Measurements from ENCODE around the gene TMEM163.
"Not testable (repeated sequence)": the region's sequence is repeated elsewhere in the genome, so short reads cannot be mapped to it uniquely, and the experiment has no call there.

TMEM163 gene

DNA sequence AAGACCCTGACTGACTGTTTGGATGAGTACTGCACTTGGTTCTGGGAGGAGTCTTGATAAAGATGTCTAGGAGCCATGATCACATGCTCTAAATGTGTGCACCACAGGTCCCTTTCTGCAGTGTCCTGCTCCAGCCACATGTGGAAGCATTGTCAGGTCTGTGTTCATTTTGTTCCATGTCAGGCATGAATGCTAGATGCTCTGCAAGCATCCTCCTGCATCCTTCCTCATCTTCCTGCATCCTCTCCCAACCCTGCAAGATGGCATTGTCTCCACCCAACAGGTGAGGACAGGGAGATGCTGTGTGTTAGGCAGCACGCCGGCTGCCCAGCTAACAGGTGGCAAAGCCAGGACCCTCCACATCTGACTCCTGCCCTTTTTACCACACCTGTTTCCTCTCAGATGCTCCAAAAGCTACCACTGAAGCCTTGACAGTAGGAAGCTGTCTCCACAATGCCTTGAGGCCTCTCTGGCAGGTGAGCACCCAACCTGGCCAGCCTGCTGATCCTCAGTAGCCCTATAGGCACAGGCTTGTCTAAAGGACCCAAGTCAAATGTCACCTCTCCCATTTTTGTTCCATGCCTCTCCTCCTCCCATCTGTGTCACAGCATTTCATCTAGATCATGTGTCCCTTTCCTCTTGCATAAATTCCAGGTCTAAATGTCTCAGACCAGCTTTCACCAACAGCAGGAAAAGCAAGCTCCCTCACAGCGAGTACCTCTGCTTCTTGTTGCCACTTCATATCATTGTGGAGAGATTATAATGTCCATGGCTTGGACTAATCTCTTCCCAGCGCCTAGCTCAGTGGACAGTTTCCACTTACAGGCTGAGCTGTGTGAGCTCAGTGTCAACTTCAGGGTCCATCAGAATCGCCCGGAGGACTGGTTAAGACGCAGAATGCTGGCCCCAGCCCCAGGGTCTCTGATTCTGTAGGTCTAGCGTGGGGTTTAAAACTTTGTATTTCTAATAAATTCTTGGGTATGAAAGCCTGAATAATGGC lies 55.0 kb downstream of the TMEM163 start:
- no peak for DNase-seq (ENCODE audit: low read depth)

DNA sequence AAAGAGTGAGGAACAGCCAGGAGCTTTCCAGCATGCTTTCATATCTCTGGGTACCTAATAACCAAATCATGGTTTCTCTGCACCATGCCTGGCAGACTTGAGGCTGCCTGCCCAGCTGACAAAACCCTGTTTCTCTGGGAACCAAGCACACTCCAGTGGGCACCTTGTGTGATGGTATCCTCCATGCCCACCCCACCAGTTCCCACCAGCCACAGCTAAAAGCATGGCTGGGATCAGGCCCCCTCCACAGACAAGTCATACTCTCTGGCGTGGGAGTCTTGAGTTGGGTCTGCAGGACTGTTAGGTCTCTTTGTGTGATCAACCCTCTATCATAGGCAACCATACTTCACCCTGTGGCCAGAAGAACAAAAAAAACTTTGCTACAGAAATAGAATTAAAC lies 56.0 kb downstream of the TMEM163 start:
- no peak for DNase-seq (ENCODE audit: low read depth)

DNA sequence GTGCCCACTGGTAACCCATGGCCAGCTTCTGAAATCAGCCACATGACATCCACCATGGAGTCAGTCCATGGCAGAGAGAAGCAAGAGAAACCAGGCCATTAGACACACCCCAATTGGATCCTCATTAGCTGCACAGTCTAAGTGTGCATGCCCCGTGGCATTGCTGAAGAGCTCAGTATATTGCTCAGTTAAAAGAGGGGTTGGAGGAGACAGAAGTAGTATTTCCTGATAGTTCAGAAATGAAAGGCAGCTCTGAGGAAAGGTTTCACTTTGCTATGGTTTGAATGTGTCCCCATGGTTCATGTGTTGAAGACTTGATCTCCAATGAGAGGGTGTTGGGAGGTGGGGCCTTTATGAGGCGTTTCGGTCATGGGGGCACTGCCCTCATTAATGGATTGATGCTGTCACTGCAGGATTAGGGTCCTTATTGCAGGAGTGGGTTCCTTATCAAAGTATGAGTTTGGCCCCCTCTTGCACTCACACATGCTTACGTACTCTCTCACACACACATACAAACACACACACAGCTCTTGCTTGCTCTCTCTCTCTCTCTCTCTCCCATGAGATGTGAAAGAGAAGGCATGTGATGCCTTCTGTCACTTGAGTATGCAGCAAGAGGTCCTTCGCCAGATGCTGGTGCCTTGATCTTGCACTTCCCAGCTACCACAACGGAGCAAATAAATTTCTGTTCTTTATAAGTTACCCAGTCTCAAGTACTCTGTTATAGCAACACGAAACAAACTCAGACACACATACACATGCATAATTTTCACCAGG lies 58.0 kb downstream of the TMEM163 start:
- DNase-seq (ENCODE audit: low read depth): no peak

DNA sequence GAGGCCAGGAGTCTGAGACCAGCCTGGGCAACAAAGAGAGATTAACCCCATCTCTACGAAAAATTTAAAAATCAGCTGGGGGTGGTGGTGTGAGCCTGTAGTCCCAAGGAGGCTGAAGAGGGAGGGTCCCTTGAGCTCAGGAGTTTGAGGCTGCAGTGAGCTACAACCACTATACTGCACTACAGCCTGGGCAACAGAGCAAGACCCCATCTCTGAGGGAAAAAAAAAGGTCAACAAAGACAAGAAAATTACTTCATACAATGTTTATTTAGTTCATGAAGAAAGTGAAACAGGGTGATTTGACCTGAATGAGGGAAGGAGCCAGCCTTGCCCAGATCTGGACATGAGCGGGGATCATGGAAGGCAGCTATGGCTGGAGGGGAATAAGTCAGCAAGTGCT lies 59.1 kb downstream of the TMEM163 start:
- DNase-seq (ENCODE audit: low read depth): no peak

DNA sequence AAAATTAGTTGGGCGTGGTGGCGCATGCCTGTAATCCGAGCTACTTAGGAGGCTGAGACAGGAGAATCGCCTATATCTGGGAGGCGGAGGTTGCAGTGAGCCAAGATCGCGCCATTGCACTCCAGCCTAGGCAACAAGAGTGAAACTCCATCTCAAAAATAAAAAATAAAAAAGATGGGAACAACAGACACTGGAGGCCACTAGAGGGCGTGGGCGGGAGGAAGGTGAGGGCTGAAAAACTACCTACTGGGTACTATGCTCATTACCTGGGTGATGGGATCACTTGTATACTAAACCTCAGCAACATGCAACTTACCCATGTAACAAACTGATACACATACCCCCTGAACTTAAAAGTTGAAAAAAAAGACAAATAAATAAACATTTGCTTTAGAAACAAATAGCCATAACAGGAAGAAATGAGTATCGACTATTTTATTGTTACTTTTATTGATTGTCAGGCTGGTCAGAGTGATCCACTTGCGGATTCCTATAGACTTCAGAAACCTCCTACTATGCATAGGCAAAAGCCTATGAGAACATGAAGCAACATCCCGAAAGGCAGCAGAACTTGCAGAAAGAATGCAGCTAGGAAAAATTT lies 61.0 kb downstream of the TMEM163 start:
- no peak for DNase-seq (ENCODE audit: low read depth)

DNA sequence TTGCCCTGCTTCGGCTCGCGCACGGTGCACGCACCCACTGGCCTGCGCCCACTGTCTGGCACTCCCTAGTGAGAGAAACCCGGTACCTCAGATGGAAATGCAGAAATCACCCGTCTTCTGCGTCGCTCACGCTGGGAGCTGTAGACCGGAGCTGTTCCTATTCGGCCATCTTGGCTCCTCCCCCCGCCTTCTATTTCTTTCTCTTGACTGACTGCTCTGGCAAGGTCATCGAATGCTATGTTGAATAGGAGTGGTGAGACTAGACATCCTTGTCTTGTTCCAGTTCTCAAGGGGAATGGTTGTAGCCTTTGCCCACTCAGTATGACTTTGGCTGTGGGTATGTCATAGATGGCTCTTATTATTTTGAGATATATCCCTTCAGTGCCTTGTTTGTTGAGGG lies 62.4 kb downstream of the TMEM163 start:
- not testable (repeated sequence) for DNase-seq (ENCODE audit: low read depth)

DNA sequence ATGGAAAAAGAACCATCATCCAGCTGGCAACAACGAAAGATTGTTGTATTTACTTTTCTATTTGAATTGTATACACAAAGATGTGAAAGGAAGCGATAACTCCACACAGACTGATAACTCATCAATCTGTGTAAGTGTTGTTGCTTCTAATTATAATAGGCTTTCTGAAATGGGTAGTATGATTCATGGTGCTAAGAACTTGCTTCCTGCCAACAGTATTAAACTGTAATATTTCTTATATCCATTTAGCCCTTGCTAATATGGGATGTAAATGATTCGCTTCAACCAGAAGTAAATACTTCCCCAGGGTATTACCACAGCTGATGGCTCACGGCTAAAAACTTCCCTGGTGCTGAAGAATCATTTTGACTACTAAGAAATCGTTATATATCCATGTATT lies 70.2 kb downstream of the TMEM163 start:
- no peak for DNase-seq (ENCODE audit: low read depth)

DNA sequence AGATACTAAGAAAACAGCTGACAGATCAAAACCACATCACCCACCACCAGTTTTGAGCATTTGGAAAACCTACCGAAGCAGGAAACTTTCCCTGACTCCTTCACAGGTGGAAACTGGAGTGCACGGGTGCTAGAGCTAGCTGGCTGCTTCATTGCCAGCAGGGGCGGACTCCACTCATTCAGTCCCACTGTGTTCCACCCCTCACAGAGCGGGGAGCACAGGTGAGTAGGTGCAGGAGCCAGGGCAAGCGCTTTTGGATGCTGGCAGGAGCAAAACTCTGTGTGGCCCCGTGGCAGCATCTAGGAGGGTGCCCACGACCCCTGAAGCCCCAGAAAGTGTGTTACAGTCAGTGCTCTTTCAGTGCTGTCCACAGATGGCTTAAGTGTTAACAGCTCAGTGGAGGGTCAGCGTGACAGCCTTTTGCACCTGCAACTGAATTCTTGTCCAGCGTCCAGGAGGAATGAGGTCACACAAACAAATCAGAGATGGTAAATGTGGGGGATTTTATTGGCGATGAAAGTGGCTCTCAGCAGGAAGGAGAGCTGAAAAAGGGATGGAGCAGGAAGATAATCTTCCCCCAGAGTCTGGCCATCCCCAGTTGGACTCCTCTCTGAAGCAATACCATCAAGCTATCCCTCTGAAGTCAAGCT lies 71.1 kb downstream of the TMEM163 start:
- no peak for DNase-seq (ENCODE audit: low read depth)

DNA sequence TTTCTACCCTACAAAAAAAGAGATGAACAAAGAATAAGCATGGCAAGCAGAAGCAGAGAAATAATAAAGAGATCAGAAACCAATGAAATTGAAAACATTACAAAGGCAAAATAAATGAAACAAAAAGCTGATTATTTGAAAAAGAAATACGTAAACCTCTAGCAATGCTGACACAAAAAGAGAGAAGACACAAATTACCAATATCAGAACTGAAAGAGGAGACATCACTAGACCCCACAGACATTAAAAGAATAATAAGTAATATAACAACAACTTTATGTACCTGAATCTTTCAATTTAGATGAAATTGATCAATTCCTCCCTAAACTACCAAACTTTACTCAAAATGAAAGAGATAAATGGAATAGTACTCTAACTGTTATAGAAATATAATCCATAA lies 75.9 kb downstream of the TMEM163 start:
- DNase-seq (ENCODE audit: low read depth): no peak

DNA sequence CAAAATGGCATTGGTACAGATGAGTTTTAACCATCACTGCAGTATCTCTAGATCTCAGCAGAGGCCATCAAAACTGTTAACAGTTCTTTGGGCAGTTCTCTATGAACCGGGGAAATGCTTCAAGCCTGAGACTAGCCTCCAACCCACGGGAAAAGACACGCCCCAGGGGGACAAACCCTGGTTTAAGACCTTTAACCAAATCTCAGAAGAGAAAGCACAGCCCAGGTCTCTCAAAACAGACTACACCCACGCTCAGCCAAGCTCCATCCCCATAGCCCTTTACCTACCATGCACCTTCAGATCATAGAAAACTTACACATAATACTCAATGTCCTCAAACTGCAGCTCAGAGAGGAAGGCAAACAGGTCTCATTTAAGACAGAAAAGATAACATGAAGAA lies 78.3 kb downstream of the TMEM163 start:
- no peak for DNase-seq (ENCODE audit: low read depth)

DNA sequence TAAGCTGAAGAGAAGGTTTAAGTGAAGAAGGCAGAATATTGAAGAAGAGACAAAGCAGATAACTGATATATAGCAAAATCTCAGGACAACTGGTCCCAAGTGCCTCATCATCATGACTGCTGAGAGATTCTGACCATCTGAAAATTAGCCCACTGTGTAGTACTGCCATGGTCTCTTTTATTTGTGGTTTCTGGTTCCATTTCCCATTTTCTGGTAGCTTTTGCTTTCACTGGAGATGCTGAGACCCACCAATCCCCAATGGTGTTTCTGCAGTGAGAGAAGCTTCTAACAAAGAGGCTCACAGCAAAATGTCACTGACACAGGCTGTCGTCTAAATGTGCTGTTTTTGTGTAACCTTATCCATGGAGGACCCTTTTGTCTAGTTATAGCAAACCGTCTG lies 79.5 kb downstream of the TMEM163 start:
- DNase-seq (ENCODE audit: low read depth): no peak

DNA sequence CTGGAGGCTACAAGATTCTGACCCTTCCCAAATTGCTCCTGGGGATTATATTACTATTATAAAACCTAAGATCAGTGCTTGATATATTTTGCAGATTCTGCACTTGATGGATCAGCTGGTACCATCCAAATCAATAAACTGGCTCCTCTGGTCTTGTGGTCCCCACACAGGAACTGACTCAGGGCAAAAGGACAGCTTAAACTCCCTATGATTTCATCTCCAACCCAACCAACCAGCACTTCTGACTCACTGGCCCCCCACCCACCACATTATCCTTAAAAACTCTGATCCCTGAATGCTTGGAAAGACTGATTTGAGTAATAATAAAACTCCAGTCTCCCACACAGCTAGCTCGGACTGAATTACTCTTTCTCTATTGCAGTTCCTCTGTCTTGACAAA lies 82.1 kb downstream of the TMEM163 start:
- DNase-seq (ENCODE audit: low read depth): no peak

DNA sequence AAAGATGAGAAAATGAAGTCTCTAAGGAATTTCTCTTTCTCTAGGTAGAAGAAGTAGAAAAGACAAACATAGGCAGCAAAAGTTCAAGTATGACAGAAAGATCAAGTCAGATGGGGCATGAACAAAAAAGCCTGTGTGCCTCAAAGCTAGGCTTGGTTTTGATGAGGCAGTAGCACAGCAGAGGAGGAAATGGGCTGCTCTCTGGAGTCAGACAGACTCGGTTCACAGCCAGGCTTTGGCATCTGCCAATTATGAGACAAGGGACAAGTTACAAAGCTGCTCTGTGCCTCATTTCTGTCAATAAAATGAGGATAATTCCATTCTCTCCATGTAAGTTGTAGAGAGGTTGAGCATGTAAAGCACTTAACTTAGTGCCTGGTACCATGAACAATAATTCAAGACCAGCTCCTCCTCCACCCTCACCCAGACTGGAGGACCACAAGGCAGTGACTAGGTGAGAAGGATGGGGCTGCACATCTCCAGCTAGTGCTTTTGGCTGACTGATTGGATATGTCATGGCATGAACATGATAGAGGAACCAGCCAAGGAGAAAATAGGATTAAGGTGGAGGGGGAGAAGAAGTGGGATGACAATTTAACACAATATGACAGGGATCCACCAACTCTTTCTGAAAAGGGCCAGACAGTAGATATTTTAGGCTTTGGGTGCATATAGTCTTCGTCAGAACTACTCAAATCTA lies 84.6 kb downstream of the TMEM163 start:
- DNase-seq (ENCODE audit: low read depth): no peak

DNA sequence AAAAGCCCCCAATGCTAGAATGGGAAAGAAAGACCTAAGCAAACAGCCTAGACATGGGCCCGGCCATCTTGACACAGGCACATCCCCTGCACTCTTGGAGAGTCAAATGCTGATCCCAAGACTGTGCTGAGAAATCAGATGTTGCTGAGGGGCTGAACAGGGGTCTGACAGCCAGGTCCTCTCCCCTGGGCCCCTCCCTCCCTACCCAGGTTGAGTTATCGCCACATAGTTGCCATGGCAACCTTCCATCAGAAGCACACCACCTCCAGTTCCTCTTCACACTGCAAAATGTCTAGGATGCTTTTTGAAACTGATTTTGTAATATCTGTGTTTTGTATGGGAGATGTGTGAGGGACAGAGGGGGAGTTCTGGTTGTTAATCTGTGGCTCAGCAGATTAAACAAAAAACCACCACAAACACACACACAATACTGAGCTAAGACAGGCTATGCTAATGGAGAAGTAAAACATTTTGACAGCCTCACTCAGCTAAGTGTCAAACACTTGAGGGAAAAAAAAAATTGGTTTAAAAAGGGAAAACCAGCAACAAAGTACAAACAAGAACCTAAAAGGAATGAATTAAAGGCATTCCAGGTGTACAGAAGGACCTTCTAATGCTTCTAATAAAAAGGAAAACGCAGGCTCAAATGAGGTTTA lies 88.2 kb downstream of the TMEM163 start:
- no peak for DNase-seq (ENCODE audit: low read depth)

DNA sequence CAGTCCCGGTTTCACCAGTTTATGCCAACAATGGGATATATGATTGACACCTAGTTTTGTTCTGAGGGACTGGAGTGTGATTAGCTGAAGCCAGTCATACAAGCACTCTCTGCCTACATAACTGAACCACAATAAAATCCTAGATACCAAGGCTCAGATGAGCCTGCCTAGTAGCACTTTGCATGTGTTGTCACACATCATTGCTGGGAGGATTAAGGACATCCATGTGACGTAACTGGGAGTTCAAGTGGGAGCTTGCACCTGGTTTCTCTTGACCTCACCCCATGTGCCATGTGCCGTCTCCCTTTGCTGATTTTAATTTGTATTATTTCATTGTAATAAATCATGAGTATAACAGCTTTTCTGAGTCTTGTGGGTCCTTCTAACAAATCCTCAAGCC lies 90.3 kb downstream of the TMEM163 start:
- no peak for DNase-seq (ENCODE audit: low read depth)

DNA sequence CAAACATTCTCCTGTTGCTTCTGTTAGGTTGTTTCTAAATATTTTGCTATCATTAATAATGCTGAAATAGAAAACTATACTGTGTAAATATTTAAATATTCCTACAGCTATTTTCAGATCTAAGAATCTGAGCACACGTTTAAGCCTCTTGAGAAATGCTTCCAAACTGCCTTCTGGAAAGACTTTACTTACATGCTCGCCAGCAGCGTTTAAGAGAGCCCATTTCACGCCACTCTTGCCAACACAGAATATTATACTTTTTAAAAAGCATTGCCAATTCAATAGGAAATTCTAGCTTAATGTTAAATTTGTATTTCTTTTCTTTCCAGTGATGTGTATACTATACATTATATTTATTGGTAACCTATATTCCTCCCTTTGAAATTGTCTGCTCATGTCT lies 92.0 kb downstream of the TMEM163 start:
- no peak for DNase-seq (ENCODE audit: low read depth)

DNA sequence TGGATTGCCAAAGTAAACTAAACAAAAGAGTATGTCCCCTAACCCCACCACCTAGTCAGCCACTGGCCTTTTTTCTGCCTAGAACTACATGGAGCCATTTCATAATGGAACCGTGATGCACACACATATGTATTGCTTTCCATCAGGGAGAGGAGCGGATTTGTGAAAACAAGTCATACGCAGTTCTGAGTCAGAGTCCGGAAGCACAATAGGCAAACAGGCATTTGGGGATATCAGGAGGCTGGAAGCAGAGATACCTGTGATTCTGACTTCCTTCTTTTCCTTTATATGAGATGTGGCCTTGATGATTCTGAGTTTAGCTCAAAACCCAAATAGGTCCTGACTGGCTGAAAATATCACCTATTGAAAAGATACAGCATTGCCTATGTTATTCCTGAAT lies 93.5 kb downstream of the TMEM163 start:
- DNase-seq (ENCODE audit: low read depth): no peak

DNA sequence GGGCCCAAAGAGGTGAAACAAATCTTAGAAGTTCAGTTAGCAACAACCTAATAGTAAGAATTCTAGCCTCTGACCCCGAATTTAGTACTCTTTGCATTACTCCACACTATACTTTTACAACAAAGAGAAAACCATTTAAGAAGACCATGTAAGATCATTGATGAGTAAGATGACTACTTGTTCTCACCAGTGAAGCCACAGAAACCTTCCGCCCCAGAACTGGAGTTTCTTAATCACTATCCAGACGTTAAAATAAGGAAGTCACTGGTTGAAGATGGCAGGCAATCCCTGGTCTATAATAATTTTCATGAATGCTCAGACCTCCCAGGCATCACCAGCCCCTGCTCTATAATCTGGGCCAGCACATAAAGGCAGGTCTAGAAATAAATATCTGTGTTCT lies 95.0 kb downstream of the TMEM163 start:
- DNase-seq (ENCODE audit: low read depth): no peak

DNA sequence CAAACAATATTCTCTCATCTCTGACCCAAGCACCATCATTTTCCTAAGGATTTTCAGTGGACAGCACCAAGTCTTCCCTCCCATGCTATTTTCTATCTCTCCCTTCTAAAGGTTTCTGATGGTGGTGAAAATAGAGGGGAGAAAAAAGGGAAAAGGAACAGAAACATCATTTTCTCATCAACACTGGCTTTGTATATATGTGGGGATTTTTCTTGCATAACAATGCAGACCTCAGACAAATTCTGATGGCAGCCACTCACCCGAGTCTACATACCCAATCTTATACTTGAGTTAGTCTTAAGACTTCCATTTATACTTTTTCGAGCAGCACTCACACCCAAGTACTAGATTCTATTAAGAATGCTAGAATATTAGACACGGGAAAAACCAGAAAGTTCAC lies 95.8 kb downstream of the TMEM163 start:
- no peak for DNase-seq (ENCODE audit: low read depth)

DNA sequence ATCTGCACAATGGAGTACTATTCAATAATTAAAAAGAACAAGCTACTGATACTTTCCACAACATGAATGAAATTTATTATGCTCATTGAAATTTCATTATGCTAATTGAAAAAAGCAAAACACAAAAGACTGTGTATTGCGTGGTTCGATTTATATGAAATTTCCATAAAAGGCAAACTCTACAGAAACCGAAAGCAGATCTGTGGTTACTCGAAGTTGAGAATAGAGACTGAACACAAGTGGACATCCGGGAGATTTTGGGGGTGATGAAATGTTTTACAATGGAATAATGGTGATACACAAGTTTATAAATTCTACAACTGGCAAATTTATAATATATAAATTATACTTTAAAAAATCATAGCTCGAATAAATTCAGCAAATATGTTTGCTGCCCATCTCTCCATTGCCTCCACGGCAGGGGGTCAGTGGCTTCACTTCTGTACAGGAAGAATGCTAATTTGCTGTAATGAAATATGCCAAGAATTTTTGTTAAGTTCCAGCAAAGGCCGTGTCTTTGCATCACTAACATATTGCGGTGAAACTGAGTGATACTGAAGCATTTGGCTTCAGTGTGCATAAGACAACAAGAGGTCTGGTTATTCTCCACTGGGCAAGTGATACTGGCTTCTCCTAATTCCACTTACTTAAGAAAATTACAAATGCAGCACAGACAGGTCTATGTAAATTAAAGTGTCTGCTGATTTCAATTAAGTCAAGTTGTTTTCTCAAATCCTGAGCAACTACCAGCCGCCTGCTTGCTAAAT lies 96.7 kb downstream of the TMEM163 start:
- no peak for DNase-seq (ENCODE audit: low read depth)
